ENCODE results near the gene MADCAM1.

The MADCAM1 gene

GRCh38 chr19:504616-505015 is 8.3 kb downstream of the MADCAM1 start:
- Mint-ChIP-seq H3K4me1 (peaks cover 37% of the 10 kb centered on the region), H3K27me3 (peaks cover 16% of the 10 kb centered on the region), H3K9me3 (peaks cover 3% of the 10 kb centered on the region), H3K27ac (no peak overlapping the region), H3K36me3 (peaks cover 4% of the 10 kb centered on the region), H3K4me3 (no peak overlapping the region)
- CTCF ChIA-PET: interaction anchor here (0.8 to 3.5 kb wide), 2 partner anchors 10 to 14 kb away, joined by 3 to 18 read pairs; partner anchors contain the start of gene MADCAM1
- DNase-seq: no peak

GRCh38 chr19:506404-507285 is 10.4 kb downstream of the MADCAM1 start:
- Mint-ChIP-seq H3K4me1 (peaks cover 51% of the 10 kb centered on the region), H3K36me3 (peaks cover 7% of the 10 kb centered on the region), H3K9me3 (peaks cover 3% of the 10 kb centered on the region), H3K4me3 (peak overlapping the region; percentile 90), H3K27me3 (peaks cover 4% of the 10 kb centered on the region), H3K27ac (peak overlapping the region; percentile 98)
- DNase-seq: peak; percentile 96
- CTCF ChIA-PET: interaction anchor here (0.7 to 3.5 kb wide), 9 partner anchors 12 to 211 kb away, joined by 3 to 18 read pairs (median 4); partner anchors contain the start of genes CDC34 and MADCAM1

- Mint-ChIP-seq H3K27me3 (no peaks in the 10 kb centered on the region), H3K4me1 (peaks cover 57% of the 10 kb centered on the region), H3K36me3 (peaks cover 7% of the 10 kb centered on the region), H3K27ac (peak within 1 kb of the TSS; percentile 98), H3K9me3 (peaks cover under 1% of the 10 kb centered on the region), H3K4me3 (peak within 1 kb of the TSS; percentile 90)
- peak; percentile 91 for DNase-seq
- CTCF ChIA-PET: interaction anchor here (0.7 to 3.5 kb wide), 9 partner anchors 13 to 212 kb away, joined by 3 to 18 read pairs (median 4); partner anchors contain the start of genes CDC34 and MADCAM1
Observed at GRCh38 chr19:507286-508203, 11.3 kb downstream of the MADCAM1 start, which contains the start of gene TPGS1. Gene TPGS1 (plus strand): TSS chr19:507497. CDS start chr19:507507, 10 bp downstream.

GRCh38 chr19:508204-509150 is 12.2 kb downstream of the MADCAM1 start:
- H3K4me3 Mint-ChIP-seq: peak overlapping the region; percentile 90
- peaks cover 7% of the 10 kb centered on the region for H3K36me3 Mint-ChIP-seq
- CTCF ChIA-PET: interaction anchor here (0.7 to 3.5 kb wide), 2 partner anchors 22 to 214 kb away, joined by 3 to 71 read pairs; partner anchors contain the start of gene CDC34

GRCh38 chr19:510606-511100 is 14.4 kb downstream of the MADCAM1 start:
- Mint-ChIP-seq H3K27ac (peak overlapping the region; percentile 94), H3K4me1 (peaks cover 54% of the 10 kb centered on the region), H3K9me3 (no peaks in the 10 kb centered on the region), H3K4me3 (peak overlapping the region; percentile 69), H3K27me3 (no peaks in the 10 kb centered on the region), H3K36me3 (peaks cover 13% of the 10 kb centered on the region)
- CTCF ChIA-PET: interaction anchor here (0.6 to 3.5 kb wide), 19 partner anchors 10 to 340 kb away, joined by 3 to 71 read pairs (median 5); partner anchors contain the start of genes BSG and CDC34
- DNase-seq: peak; percentile 96

More at GRCh38 chr19:508204-509150, 12.2 kb downstream of the MADCAM1 start:
- H3K9me3 Mint-ChIP-seq: no peaks in the 10 kb centered on the region
- peak overlapping the region; percentile 98 for H3K27ac Mint-ChIP-seq
- peaks cover 52% of the 10 kb centered on the region for H3K4me1 Mint-ChIP-seq
- DNase-seq: no peak
- H3K27me3 Mint-ChIP-seq: no peaks in the 10 kb centered on the region

- CTCF ChIA-PET: interaction anchor here (0.6 to 3.5 kb wide), 19 partner anchors 9 to 340 kb away, joined by 3 to 71 read pairs (median 5); partner anchors contain the start of genes BSG and CDC34
- Mint-ChIP-seq H3K36me3 (peaks cover 13% of the 10 kb centered on the region), H3K27ac (peak overlapping the region; percentile 94), H3K9me3 (no peaks in the 10 kb centered on the region), H3K4me3 (peak overlapping the region; percentile 69), H3K4me1 (peaks cover 51% of the 10 kb centered on the region), H3K27me3 (no peaks in the 10 kb centered on the region)
- peak; percentile 95 for DNase-seq
Observed at GRCh38 chr19:511101-511851, 15.0 kb downstream of the MADCAM1 start.

- CTCF ChIA-PET: interaction anchor here (3.4 kb wide), 1 partner anchor 8 kb away, joined by 18 read pairs; no protein-coding TSS in a partner anchor
- Mint-ChIP-seq H3K36me3 (peaks cover 13% of the 10 kb centered on the region), H3K4me3 (no peak overlapping the region), H3K4me1 (peaks cover 52% of the 10 kb centered on the region), H3K9me3 (no peaks in the 10 kb centered on the region), H3K27ac (peak overlapping the region; percentile 94), H3K27me3 (peaks cover 4% of the 10 kb centered on the region)
- no peak for DNase-seq
Observed at GRCh38 chr19:512547-513365, 16.5 kb downstream of the MADCAM1 start.

GRCh38 chr19:513368-514165 is 17.3 kb downstream of the MADCAM1 start:
- no peak for DNase-seq
- Mint-ChIP-seq H3K27ac (no peak overlapping the region), H3K27me3 (peaks cover 4% of the 10 kb centered on the region), H3K9me3 (no peaks in the 10 kb centered on the region), H3K36me3 (peaks cover 8% of the 10 kb centered on the region), H3K4me3 (no peak overlapping the region), H3K4me1 (peaks cover 44% of the 10 kb centered on the region)
- CTCF ChIA-PET: no interaction called here

GRCh38 chr19:514166-514663 is 17.9 kb downstream of the MADCAM1 start:
- Mint-ChIP-seq H3K4me1 (peaks cover 37% of the 10 kb centered on the region), H3K27me3 (peaks cover 4% of the 10 kb centered on the region), H3K4me3 (no peak overlapping the region), H3K36me3 (peaks cover 8% of the 10 kb centered on the region), H3K9me3 (no peaks in the 10 kb centered on the region), H3K27ac (peak overlapping the region; percentile 68)
- no peak for DNase-seq
- CTCF ChIA-PET: no interaction called here

GRCh38 chr19:517721-518597 is 21.7 kb downstream of the MADCAM1 start:
- H3K9me3 Mint-ChIP-seq: no peaks in the 10 kb centered on the region
- no peak for DNase-seq
- no peak overlapping the region for H3K27ac Mint-ChIP-seq
- H3K4me1 Mint-ChIP-seq: peaks cover 13% of the 10 kb centered on the region
- H3K36me3 Mint-ChIP-seq: peaks cover 6% of the 10 kb centered on the region
- CTCF ChIA-PET: no interaction called here
- no peak overlapping the region for H3K4me3 Mint-ChIP-seq
- H3K27me3 Mint-ChIP-seq: peaks cover 4% of the 10 kb centered on the region

Data from activated naive CD4-positive, alpha-beta T cell treated with anti-CD3 and anti-CD28 coated beads, Interleukin-2, amount 10 ng/mL, durations not matched to agents 7 days and 5 days (primary cell).